CD4-positive, CD25-positive, alpha-beta regulatory T cell (primary cell): ENCODE data around the gene P3H2. TPM values are rescaled to one million over a fixed set of nuclear protein-coding genes. Genes with fewer than 3 reads are reported as not detected.

ENCODE experiments used
- ATAC-seq, 2 donors: fragments of 150-1000 bp; cut with Tn5 transposase; one replicate each; pipeline ENCODE4 v1.10.0; 2021; ENCODE audit warnings: low read depth in 2 of 2, moderate number of reproducible peaks in 2 of 2, moderate library complexity in 1 of 2
- DNase-seq, 3 donors: peaks; one replicate each; pipeline versions ENCODE4 v3.0.0 to v3.0.0-alpha.2; 2012 to 2022; ENCODE audit warnings: mixed read lengths in 1 of 3
- H3K27ac ChIP-seq: one replicate; pipeline ENCODE4 v1.7.0; 2013; ENCODE audit warnings: mild to moderate bottlenecking, low read length; ENCODE audit not compliant: insufficient read depth, poor library complexity, severe bottlenecking
- H3K27me3 ChIP-seq: one replicate; pipeline ENCODE4 v1.7.0; 2013; ENCODE audit warnings: low read length; ENCODE audit not compliant: control insufficient read depth, insufficient read depth
- H3K36me3 ChIP-seq: one replicate; pipeline ENCODE4 v1.7.0; 2013; ENCODE audit warnings: mild to moderate bottlenecking, low read length, moderate library complexity; ENCODE audit not compliant: control insufficient read depth, insufficient read depth
- H3K4me1 ChIP-seq: 2 replicates; pipeline ENCODE4 v1.7.0; 2013; ENCODE audit warnings: mild to moderate bottlenecking, low read length; ENCODE audit not compliant: insufficient read depth, control insufficient read depth, poor library complexity, severe bottlenecking
- H3K4me3 ChIP-seq: one replicate; pipeline ENCODE4 v1.7.0; 2013; ENCODE audit warnings: low read depth, mild to moderate bottlenecking, low read length, moderate library complexity
- H3K9me3 ChIP-seq, 2 experiments: 1 replicate in 1 of 2; 2 replicates in 1 of 2; pipeline ENCODE4 v1.7.0; 2013; ENCODE audit warnings: low read length in 2 of 2, mild to moderate bottlenecking in 1 of 2, moderate library complexity in 1 of 2; ENCODE audit not compliant: control insufficient read depth in 2 of 2
- H3K27ac Mint-ChIP-seq, 3 donors: one replicate each; pipeline ENCODE4 v1.8.0; 2020 to 2022; ENCODE audit warnings: mild to moderate bottlenecking in 3 of 3, mixed read lengths in 3 of 3, moderate library complexity in 2 of 3
- H3K27me3 Mint-ChIP-seq: one replicate; pipeline ENCODE4 v1.8.0; 2022; ENCODE audit warnings: mild to moderate bottlenecking, mixed read lengths
- H3K36me3 Mint-ChIP-seq: one replicate; pipeline ENCODE4 v1.8.0; 2020; ENCODE audit warnings: mixed read lengths
- H3K4me1 Mint-ChIP-seq, 4 donors: one replicate each; pipeline ENCODE4 v1.8.0; 2020 to 2022; ENCODE audit warnings: mixed read lengths in 4 of 4, mild to moderate bottlenecking in 1 of 4
- H3K4me3 Mint-ChIP-seq, 4 donors: one replicate each; pipeline ENCODE4 v1.8.0; 2020 to 2022; ENCODE audit warnings: mild to moderate bottlenecking in 4 of 4, mixed read lengths in 4 of 4, moderate library complexity in 3 of 4
- H3K9me3 Mint-ChIP-seq, 7 donors: one replicate each; pipeline ENCODE4 v1.8.0; 2020 to 2022; ENCODE audit warnings: mixed read lengths in 7 of 7, mild to moderate bottlenecking in 3 of 7, moderate library complexity in 2 of 7
- polyA plus RNA-seq, 4 donors: library from polyadenylated mRNA; unstranded; fragments of 300-500 nt; fragmentation: Illumina TruSeq; gene quantifications; one replicate each; pipeline ENCODE4 v1.2.3, GENCODE V29; 2021
- total RNA-seq: library from RNA; stranded (reverse); gene quantifications from one replicate; pipeline ENCODE4 v1.2.3, GENCODE V29; 2022

Gene P3H2
- total and polyA plus RNA-seq, 5 donors from 2014 or later = not detected

DNA sequence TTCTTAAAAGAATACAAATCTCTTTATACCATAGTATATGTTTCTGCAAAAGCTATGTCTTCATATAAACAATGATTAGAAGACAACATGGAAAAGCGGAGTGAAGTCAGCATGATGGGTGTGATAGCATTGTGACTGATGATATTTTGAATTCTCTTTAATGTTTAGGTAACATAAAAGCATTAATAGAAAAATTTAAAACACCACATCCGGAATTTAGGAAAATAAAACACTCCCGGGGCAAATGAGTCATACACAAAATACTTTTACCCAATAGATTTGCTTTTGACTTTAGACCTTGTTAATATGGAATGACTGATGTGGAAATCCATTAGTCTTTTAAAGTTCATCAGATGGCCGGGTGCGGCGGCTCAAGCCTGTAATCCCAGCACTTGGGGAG is 134.7 kb downstream of the P3H2 start:
- H3K27ac ChIP-seq = no peak overlapping the region
- H3K9me3 ChIP-seq = no peaks in the 10 kb centered on the region
- no peak overlapping the region for H3K27ac Mint-ChIP-seq
- no peaks in the 10 kb centered on the region for H3K4me1 Mint-ChIP-seq
- no peaks in the 10 kb centered on the region for H3K36me3 Mint-ChIP-seq
- H3K9me3 Mint-ChIP-seq = no peaks in the 10 kb centered on the region
- ATAC-seq (no peak), DNase-seq (no peak)
- no peaks in the 10 kb centered on the region for H3K4me1 ChIP-seq
- peaks cover 4% of the 10 kb centered on the region for H3K27me3 Mint-ChIP-seq
- no peak overlapping the region for H3K4me3 Mint-ChIP-seq
- no peak overlapping the region for H3K4me3 ChIP-seq
- no peaks in the 10 kb centered on the region for H3K27me3 ChIP-seq
- H3K36me3 ChIP-seq = no peaks in the 10 kb centered on the region

DNA sequence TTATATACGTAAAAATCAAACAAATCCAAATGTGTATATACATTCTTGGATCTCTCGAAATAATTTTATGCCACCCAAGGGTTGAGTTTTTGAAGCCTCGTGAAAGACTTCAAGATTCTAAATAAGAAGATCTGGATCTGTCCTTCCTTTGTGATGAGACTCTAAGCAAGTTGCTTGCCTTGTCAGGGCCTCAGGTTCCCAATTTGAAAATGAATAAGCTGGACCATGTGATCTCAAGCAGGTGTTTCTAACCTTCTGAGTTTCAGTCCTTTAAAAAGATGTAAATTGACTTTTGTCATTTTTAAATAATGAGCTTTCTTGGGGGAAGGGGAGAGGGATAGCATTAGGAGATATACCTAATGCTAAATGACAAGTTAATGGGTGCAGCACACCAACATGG is 137.1 kb downstream of the P3H2 start:
- Mint-ChIP-seq H3K4me3 (no peak overlapping the region), H3K27me3 (peaks cover 4% of the 10 kb centered on the region), H3K4me1 (no peaks in the 10 kb centered on the region), H3K9me3 (no peaks in the 10 kb centered on the region), H3K36me3 (no peaks in the 10 kb centered on the region), H3K27ac (no peak overlapping the region)
- no peaks in the 10 kb centered on the region for H3K27me3 ChIP-seq
- H3K36me3 ChIP-seq = no peaks in the 10 kb centered on the region
- no peaks in the 10 kb centered on the region for H3K9me3 ChIP-seq
- ATAC-seq = no peak
- H3K4me3 ChIP-seq = no peak overlapping the region
- no peaks in the 10 kb centered on the region for H3K4me1 ChIP-seq
- H3K27ac ChIP-seq = no peak overlapping the region
- DNase-seq = no peak

- no peaks in the 10 kb centered on the region for H3K4me1 ChIP-seq
- H3K36me3 Mint-ChIP-seq = no peaks in the 10 kb centered on the region
- H3K4me3 Mint-ChIP-seq = no peak overlapping the region
- no peak overlapping the region for H3K4me3 ChIP-seq
- no peak overlapping the region for H3K27ac ChIP-seq
- H3K9me3 ChIP-seq = no peaks in the 10 kb centered on the region
- DNase-seq = no peak
- H3K27ac Mint-ChIP-seq = no peak overlapping the region
- no peak for ATAC-seq
- H3K36me3 ChIP-seq = no peaks in the 10 kb centered on the region
- H3K27me3 ChIP-seq = no peaks in the 10 kb centered on the region
- H3K27me3 Mint-ChIP-seq = peaks cover 9% of the 10 kb centered on the region
- no peaks in the 10 kb centered on the region for H3K9me3 Mint-ChIP-seq
- H3K4me1 Mint-ChIP-seq = no peaks in the 10 kb centered on the region
Measured at GRCh38 chr3:189982321-189982945, 138.3 kb downstream of the P3H2 start.

- Mint-ChIP-seq H3K27ac (no peak overlapping the region), H3K9me3 (no peaks in the 10 kb centered on the region), H3K4me3 (no peak overlapping the region), H3K36me3 (no peaks in the 10 kb centered on the region), H3K27me3 (peaks cover 9% of the 10 kb centered on the region), H3K4me1 (no peaks in the 10 kb centered on the region)
- Histone ChIP-seq H3K36me3 (no peaks in the 10 kb centered on the region), H3K4me1 (no peaks in the 10 kb centered on the region), H3K27me3 (no peaks in the 10 kb centered on the region), H3K9me3 (no peaks in the 10 kb centered on the region), H3K27ac (no peak overlapping the region), H3K4me3 (no peak overlapping the region)
- ATAC-seq (no peak), DNase-seq (no peak)
Measured at GRCh38 chr3:189981668-189982067, 139.0 kb downstream of the P3H2 start.

DNA sequence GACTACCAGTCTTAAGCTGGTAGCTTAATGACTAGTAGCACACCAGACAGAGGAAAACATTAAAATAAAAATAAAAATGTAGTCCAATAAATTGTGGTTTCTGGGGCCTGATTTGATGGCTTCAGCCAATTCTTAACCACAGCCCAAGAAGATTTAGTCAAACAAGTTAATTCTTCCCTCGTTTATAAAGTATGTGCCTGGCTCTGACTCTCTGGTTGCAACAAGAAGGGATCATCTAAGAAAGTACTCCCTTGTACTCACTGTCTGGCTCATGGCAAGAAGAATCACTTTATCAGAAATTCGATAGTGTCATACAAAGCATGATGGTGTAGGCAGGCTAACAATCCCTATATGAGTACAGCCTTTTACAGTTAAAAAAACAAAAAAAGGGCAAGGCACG is 141.9 kb downstream of the P3H2 start:
- H3K27ac Mint-ChIP-seq = no peak overlapping the region
- H3K4me1 ChIP-seq = no peaks in the 10 kb centered on the region
- H3K27ac ChIP-seq = no peak overlapping the region
- H3K36me3 Mint-ChIP-seq = no peaks in the 10 kb centered on the region
- no peak overlapping the region for H3K4me3 Mint-ChIP-seq
- DNase-seq (no peak), ATAC-seq (no peak)
- no peak overlapping the region for H3K4me3 ChIP-seq
- H3K27me3 ChIP-seq = no peaks in the 10 kb centered on the region
- H3K9me3 ChIP-seq = no peaks in the 10 kb centered on the region
- H3K27me3 Mint-ChIP-seq = peaks cover 29% of the 10 kb centered on the region
- H3K9me3 Mint-ChIP-seq = no peaks in the 10 kb centered on the region
- no peaks in the 10 kb centered on the region for H3K4me1 Mint-ChIP-seq
- no peaks in the 10 kb centered on the region for H3K36me3 ChIP-seq

- ATAC-seq = no peak
- Histone ChIP-seq H3K4me3 (no peak overlapping the region), H3K4me1 (no peaks in the 10 kb centered on the region), H3K27ac (no peak overlapping the region), H3K9me3 (no peaks in the 10 kb centered on the region), H3K36me3 (no peaks in the 10 kb centered on the region), H3K27me3 (no peaks in the 10 kb centered on the region)
- Mint-ChIP-seq H3K4me1 (no peaks in the 10 kb centered on the region), H3K9me3 (no peaks in the 10 kb centered on the region), H3K27ac (no peak overlapping the region), H3K4me3 (no peak overlapping the region), H3K36me3 (no peaks in the 10 kb centered on the region), H3K27me3 (peaks cover 25% of the 10 kb centered on the region)
- DNase-seq = no peak
Measured at GRCh38 chr3:189977174-189977573, 143.5 kb downstream of the P3H2 start.

DNA sequence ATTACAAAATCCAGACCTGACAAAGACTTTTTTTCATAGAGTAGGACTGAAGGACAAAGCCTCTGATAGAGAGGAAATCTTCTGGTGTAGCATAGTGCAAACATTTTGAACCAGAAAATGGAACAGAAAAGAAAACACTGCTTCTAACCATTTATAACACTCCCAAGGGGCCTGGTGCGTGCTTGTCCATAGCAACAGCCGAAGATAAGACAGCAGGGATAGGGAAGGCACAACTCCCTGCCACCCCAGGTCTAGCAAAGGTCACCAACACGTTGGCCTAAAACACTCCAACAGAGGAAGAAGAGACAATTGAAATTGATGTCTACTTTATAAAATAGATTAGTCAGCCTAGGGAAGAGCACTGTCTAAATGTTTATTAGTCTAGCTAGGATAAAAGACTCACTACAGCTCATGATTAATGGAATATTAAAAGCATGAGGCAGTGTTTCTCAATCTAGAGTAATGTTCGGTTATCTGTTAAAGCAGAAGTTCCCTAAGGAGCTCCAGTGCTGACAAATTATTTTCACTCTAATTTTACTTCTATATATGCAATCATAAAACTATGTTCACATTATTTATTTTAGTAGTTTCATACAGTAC is 145.2 kb downstream of the P3H2 start:
- Mint-ChIP-seq H3K9me3 (no peaks in the 10 kb centered on the region), H3K27ac (no peak overlapping the region), H3K27me3 (peaks cover 25% of the 10 kb centered on the region), H3K4me3 (no peak overlapping the region), H3K36me3 (no peaks in the 10 kb centered on the region), H3K4me1 (no peaks in the 10 kb centered on the region)
- H3K27ac ChIP-seq = no peak overlapping the region
- H3K36me3 ChIP-seq = no peaks in the 10 kb centered on the region
- no peak overlapping the region for H3K4me3 ChIP-seq
- H3K4me1 ChIP-seq = no peaks in the 10 kb centered on the region
- DNase-seq = no peak
- no peak for ATAC-seq
- no peaks in the 10 kb centered on the region for H3K9me3 ChIP-seq
- no peaks in the 10 kb centered on the region for H3K27me3 ChIP-seq

DNA sequence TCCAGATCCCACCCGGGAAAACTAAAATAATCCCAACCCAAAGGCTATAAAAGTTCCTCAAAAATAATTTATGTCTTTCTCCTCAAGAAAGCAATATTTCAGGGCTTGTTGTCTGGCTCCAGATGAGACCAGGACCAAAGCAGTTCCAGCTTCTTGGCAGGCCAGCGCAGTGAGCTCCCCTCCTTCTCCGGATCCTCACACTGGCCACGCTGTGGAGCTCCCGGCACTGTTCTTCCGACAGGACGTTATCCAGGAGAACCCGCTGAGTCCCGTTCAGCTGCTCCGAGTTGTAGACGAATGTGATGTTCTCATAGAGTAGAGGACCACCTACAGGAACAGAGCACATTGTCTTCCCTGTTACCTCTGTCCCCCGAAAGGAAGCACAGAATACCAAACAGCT is 146.3 kb downstream of the P3H2 start:
- ATAC-seq (no peak), DNase-seq (no peak)
- Histone ChIP-seq H3K4me3 (no peak overlapping the region), H3K4me1 (no peaks in the 10 kb centered on the region), H3K9me3 (no peaks in the 10 kb centered on the region), H3K27ac (no peak overlapping the region), H3K36me3 (no peaks in the 10 kb centered on the region), H3K27me3 (no peaks in the 10 kb centered on the region)
- no peaks in the 10 kb centered on the region for H3K9me3 Mint-ChIP-seq
- peaks cover 25% of the 10 kb centered on the region for H3K27me3 Mint-ChIP-seq
- no peaks in the 10 kb centered on the region for H3K4me1 Mint-ChIP-seq
- no peak overlapping the region for H3K4me3 Mint-ChIP-seq
- H3K27ac Mint-ChIP-seq = no peak overlapping the region
- H3K36me3 Mint-ChIP-seq = no peaks in the 10 kb centered on the region
